ENCODE measurements around the gene SMYD5.
"Not testable (repeated sequence)": the region's sequence is repeated elsewhere in the genome, so short reads cannot be mapped to it uniquely, and the experiment has no call there.

SMYD5 gene

GRCh38 chr2:73258913-73259215 lies 44.8 kb downstream of the SMYD5 start:
- no peaks in the 10 kb centered on the region for H3K9me3 Mint-ChIP-seq
- DNase-seq = no peak
- H3K27me3 Mint-ChIP-seq = no peaks in the 10 kb centered on the region
- no peak overlapping the region for H3K4me3 Mint-ChIP-seq
- ATAC-seq = no peak
- H3K4me1 Mint-ChIP-seq = peaks cover 6% of the 10 kb centered on the region
- H3K27ac Mint-ChIP-seq = peak overlapping the region in 1 of 2 donors; percentile 93

GRCh38 chr2:73259276-73259675 lies 45.2 kb downstream of the SMYD5 start:
- ATAC-seq = no peak
- DNase-seq = no peak
- H3K27me3 Mint-ChIP-seq = no peaks in the 10 kb centered on the region
- H3K4me3 Mint-ChIP-seq = no peak overlapping the region
- no peaks in the 10 kb centered on the region for H3K9me3 Mint-ChIP-seq
- peak overlapping the region in 1 of 2 donors; percentile 93 for H3K27ac Mint-ChIP-seq
- H3K4me1 Mint-ChIP-seq = peaks cover 6% of the 10 kb centered on the region

GRCh38 chr2:73259704-73260337 lies 45.8 kb downstream of the SMYD5 start:
- no peaks in the 10 kb centered on the region for H3K9me3 Mint-ChIP-seq
- H3K27ac Mint-ChIP-seq = peak overlapping the region in 1 of 2 donors; percentile 29
- H3K4me3 Mint-ChIP-seq = no peak overlapping the region
- peaks cover 6% of the 10 kb centered on the region for H3K4me1 Mint-ChIP-seq
- no peaks in the 10 kb centered on the region for H3K27me3 Mint-ChIP-seq
- ATAC-seq (no peak), DNase-seq (no peak)

GRCh38 chr2:73260338-73260984 lies 46.4 kb downstream of the SMYD5 start:
- Mint-ChIP-seq H3K4me3 (no peak overlapping the region), H3K27me3 (no peaks in the 10 kb centered on the region), H3K27ac (peak overlapping the region in 1 of 2 donors; percentile 24), H3K4me1 (peaks cover 6% of the 10 kb centered on the region), H3K9me3 (no peaks in the 10 kb centered on the region)
- peak; percentile 19 for ATAC-seq
- no peak for DNase-seq

GRCh38 chr2:73262108-73262651 lies 48.1 kb downstream of the SMYD5 start:
- DNase-seq (no peak), ATAC-seq (no peak)
- H3K27me3 Mint-ChIP-seq = no peaks in the 10 kb centered on the region
- H3K4me3 Mint-ChIP-seq = no peak overlapping the region
- no peaks in the 10 kb centered on the region for H3K9me3 Mint-ChIP-seq
- H3K27ac Mint-ChIP-seq = peak overlapping the region in 1 of 2 donors; percentile 68
- H3K4me1 Mint-ChIP-seq = peaks cover 6% of the 10 kb centered on the region

- not testable (repeated sequence) for H3K27ac Mint-ChIP-seq, H3K4me3 Mint-ChIP-seq, H3K9me3 Mint-ChIP-seq, DNase-seq, H3K27me3 Mint-ChIP-seq, ATAC-seq, H3K4me1 Mint-ChIP-seq
Observed at GRCh38 chr2:73262691-73263429, 48.8 kb downstream of the SMYD5 start.

GRCh38 chr2:73263540-73264331 lies 49.7 kb downstream of the SMYD5 start:
- no peaks in the 10 kb centered on the region for H3K9me3 Mint-ChIP-seq
- peak overlapping the region in 1 of 2 donors; percentile 81 for H3K27ac Mint-ChIP-seq

GRCh38 chr2:73264332-73264606 lies 50.2 kb downstream of the SMYD5 start:
- H3K27me3 Mint-ChIP-seq = no peaks in the 10 kb centered on the region
- H3K4me3 Mint-ChIP-seq = no peak overlapping the region
- no peak for ATAC-seq
- peaks cover 14% of the 10 kb centered on the region for H3K4me1 Mint-ChIP-seq
- H3K9me3 Mint-ChIP-seq = no peaks in the 10 kb centered on the region
- H3K27ac Mint-ChIP-seq = peak overlapping the region in 1 of 2 donors; percentile 38
- DNase-seq = no peak

More at GRCh38 chr2:73263540-73264331, 49.7 kb downstream of the SMYD5 start:
- DNase-seq = no peak
- Mint-ChIP-seq H3K4me3 (no peak overlapping the region), H3K27me3 (no peaks in the 10 kb centered on the region), H3K4me1 (peaks cover 14% of the 10 kb centered on the region)
- ATAC-seq = no peak

GRCh38 chr2:73264783-73265182 lies 50.7 kb downstream of the SMYD5 start:
- ATAC-seq (no peak), DNase-seq (no peak)
- no peak overlapping the region for H3K4me3 Mint-ChIP-seq
- H3K27me3 Mint-ChIP-seq = no peaks in the 10 kb centered on the region
- H3K4me1 Mint-ChIP-seq = peaks cover 16% of the 10 kb centered on the region
- no peak overlapping the region for H3K27ac Mint-ChIP-seq
- H3K9me3 Mint-ChIP-seq = no peaks in the 10 kb centered on the region

- peaks cover 20% of the 10 kb centered on the region for H3K4me1 Mint-ChIP-seq
- no peak overlapping the region for H3K4me3 Mint-ChIP-seq
- H3K27ac Mint-ChIP-seq = no peak overlapping the region
- no peak for ATAC-seq
- no peaks in the 10 kb centered on the region for H3K27me3 Mint-ChIP-seq
- no peaks in the 10 kb centered on the region for H3K9me3 Mint-ChIP-seq
- no peak for DNase-seq
Observed at GRCh38 chr2:73265298-73266060, 51.4 kb downstream of the SMYD5 start.

- Mint-ChIP-seq H3K27ac (peak overlapping the region in 1 of 2 donors; percentile 27), H3K27me3 (no peaks in the 10 kb centered on the region), H3K4me3 (no peak overlapping the region), H3K9me3 (no peaks in the 10 kb centered on the region), H3K4me1 (peaks cover 20% of the 10 kb centered on the region)
- DNase-seq (no peak), ATAC-seq (no peak)
Observed at GRCh38 chr2:73266061-73266901, 52.2 kb downstream of the SMYD5 start.

GRCh38 chr2:73267008-73267407 lies 53.0 kb downstream of the SMYD5 start:
- Mint-ChIP-seq H3K27ac (no peak overlapping the region), H3K9me3 (no peaks in the 10 kb centered on the region), H3K27me3 (no peaks in the 10 kb centered on the region), H3K4me3 (no peak overlapping the region), H3K4me1 (peaks cover 20% of the 10 kb centered on the region)
- DNase-seq (no peak), ATAC-seq (no peak)

- DNase-seq = no peak
- Mint-ChIP-seq H3K9me3 (no peaks in the 10 kb centered on the region), H3K27ac (no peak overlapping the region), H3K27me3 (no peaks in the 10 kb centered on the region), H3K4me1 (peaks cover 20% of the 10 kb centered on the region), H3K4me3 (peak overlapping the region; percentile 8 to 17)
- ATAC-seq = no peak
Observed at GRCh38 chr2:73268366-73268829, 54.4 kb downstream of the SMYD5 start.

All from stimulated activated naive CD8-positive, alpha-beta T cell treated with anti-CD3 and anti-CD28 coated beads, Interleukin-15, amount 100 ng/mL, for 72 hours (primary cell).